HG03103 (cell line): Measurements from ENCODE around the gene SMYD2.

Experiments
- ATAC-seq: cut with Tn5 transposase; IDR thresholded peaks from one replicate; pipeline ENCODE4 v1.9.1; 2021; ENCODE audit warnings: low read depth; ENCODE audit not compliant: unreplicated experiment

Gene SMYD2

DNA sequence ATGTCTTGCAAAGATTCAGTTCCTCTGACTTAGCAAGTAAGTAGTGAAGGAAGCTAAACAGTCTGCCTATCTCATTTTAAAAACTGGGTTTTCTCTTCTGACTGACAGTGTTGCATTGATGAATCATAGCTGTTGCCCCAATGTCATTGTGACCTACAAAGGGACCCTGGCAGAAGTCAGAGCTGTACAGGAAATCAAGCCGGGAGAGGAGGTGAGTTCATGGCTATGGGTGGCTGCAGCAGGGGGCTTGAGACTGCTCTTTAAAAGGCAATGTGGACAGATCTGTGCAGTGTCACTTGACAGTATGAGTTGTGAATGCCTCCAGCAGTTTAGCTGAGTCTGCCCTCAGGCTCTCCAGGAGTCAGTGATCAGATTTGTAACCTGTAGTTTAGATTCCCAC is 46.6 kb downstream of the SMYD2 start:
- no peak for ATAC-seq

GRCh38 chr1:214328770-214329469 is 48.0 kb downstream of the SMYD2 start:
- peak; percentile 91 for ATAC-seq

DNA sequence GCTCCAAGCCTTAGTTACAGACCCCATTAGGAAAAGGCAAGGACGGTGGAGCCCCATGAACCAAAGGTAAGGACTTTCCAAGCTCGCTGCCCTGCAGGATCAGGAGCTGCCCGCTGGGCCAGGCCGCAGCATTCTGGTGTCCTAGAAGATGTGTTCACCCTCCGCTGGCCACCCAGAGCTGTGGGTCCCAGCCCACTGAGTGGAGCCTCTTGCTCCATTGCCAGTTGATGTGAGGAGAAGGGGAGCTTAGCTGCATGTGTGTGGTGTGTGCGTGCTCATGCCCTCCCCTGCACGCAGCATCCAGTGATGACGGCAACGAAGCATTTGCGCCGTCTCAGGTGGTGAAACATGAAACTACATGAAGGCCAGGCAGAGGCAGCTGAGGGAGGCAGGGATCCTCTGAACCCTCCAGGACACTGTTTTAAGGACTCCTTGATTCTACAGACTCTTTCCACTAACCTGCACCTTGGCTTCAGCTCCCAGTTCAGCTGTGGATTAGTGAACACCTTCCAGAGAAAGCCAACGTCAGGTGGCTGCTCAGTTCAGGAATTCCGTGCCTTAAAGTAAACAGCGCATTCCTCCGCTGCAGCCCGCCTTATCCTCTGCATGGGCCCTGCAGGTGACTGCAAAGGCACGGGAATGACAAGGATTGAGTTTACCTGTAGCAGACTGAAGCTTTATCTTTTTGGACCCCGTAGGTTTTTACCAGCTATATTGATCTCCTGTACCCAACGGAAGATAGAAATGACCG is 48.7 kb downstream of the SMYD2 start:
- ATAC-seq = no peak

GRCh38 chr1:214330222-214330621 is 49.3 kb downstream of the SMYD2 start:
- ATAC-seq = no peak

DNA sequence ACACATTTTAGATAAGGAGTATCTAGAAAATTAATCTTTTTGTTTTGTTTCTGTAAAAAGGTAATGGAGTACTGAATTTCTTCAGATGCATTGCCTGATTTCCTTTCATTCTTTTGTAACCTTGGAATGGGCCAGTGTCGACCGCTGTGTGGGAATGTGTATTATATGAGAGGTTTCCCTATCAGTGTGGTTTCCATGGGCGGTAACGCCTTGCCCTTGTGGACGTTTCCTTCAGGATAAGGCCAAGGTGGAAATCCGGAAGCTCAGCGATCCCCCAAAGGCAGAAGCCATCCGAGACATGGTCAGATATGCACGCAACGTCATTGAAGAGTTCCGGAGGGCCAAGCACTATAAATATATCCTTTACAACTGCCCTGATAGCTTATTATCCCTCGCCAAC is 49.8 kb downstream of the SMYD2 start:
- ATAC-seq = no peak

DNA sequence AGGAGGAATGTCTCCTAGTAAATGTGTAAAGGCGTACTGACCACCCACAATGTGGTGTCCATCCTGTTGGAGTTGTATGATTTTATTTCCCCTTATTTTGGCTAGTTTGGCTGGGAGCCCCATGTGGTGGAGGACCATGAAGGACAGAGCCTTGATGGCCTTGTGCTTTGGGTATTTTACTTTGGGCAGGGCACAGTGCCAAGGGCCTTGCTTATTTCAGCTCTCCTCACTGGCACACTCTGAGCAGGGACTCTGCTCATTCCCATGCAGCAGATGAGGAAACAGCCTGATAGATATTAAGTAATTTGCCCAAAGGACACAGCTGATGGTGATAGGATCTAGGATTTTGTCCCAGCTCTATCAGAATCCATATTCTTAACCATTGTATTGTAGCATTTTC is 50.2 kb downstream of the SMYD2 start:
- no peak for ATAC-seq

DNA sequence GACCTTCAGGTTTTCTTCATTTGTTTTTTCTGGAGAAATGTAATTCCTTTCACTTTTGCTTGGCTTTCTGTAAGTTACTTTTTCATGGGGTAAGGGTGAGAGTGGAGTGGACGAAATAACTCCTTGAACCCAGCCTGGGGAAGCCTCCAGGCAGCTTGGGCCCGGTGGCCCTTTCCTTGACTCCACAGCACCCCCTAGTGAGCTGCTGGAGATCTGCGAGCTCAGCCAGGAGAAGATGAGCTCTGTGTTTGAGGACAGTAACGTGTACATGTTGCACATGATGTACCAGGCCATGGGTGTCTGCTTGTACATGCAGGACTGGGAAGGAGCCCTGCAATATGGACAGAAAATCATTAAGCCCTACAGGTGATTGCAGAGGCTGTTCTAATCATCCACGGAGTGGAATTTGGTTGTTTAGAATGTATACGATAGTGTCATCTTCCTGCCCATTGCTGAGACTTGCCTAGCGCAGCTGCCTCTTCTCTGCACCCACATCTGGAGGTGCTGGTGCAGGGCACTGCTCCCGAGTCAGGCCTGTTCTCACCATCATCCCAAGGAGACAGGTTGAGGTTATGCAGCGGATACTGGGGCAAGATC is 51.0 kb downstream of the SMYD2 start:
- ATAC-seq = no peak

DNA sequence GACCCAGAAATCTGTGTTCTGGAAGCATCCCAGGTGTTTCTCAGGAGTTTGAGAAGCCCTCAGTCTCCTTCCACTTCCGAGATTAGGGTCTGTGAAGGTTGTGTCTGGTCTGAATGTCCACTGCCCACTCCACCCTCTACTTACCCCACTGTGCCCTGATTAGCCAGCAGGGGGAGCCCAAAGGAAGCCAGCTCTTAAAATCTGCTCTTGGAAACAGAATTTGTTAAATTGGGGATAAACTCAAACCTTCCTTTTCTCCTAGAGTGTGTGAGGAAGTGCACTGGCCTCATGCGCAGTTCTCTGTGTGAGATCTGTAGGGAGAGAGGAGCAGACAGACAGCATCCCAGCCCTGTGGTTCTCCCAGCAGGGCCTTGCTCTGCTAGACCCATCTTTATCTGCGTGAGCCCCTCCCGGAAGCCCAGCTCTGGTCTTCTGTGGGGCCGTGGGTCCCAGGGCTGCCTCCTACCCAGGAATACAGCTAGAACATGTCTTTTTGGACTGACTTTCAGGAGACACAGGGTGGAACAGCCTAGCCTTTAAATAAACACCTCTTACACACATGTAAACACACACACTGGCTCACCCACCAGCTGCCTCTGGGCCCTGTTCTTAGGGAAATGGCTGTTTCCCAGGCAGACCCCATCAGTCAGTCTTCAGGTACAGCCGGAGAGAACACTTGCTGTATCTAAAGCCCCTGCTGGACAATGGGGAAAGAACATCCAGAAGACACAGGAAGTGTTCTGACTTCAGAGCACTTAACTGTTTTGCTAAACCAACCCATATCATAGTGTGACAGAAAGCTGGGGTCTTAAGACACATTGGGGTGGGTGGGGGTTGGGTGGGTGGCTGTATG is 52.2 kb downstream of the SMYD2 start:
- ATAC-seq = peak; percentile 34

DNA sequence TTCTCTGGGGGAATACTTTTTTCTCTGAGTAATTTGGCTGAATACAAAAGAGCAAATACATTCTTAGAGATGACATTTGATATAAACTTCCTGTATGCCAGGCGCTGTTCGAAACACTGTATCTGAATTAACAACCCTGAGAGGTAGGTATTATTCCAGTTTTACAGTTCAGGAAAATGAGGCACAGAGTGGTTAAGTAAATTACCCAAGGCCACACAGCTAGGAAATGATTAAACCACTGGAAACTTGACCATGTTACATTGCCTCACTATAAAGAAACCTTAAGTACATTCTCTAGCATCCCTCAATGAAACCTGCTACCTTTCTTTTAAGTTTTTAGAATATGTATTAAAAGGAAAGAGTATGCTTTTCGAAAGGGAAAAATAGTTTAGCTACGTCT is 54.6 kb downstream of the SMYD2 start:
- ATAC-seq = no peak

GRCh38 chr1:214337015-214337414 is 56.1 kb downstream of the SMYD2 start:
- no peak for ATAC-seq

DNA sequence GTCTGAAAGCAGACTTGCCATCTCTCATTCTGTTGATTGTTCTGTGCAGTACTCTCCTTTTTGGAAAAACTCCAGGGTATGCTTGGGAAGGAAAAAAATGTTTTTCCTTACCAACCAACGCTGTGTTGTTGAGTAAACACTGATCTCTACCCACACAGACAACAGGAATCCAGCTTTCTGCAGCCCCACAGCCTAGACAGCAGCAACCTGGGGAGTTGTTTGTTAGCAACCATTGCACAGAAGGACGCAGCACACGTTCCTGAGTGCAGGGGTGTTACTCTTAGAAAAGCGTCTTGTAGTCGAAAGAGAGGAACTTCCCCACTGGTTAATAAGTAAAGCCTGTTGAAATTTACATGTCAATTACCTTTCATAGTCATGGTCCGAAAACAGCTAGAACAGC is 56.6 kb downstream of the SMYD2 start:
- no peak for ATAC-seq

DNA sequence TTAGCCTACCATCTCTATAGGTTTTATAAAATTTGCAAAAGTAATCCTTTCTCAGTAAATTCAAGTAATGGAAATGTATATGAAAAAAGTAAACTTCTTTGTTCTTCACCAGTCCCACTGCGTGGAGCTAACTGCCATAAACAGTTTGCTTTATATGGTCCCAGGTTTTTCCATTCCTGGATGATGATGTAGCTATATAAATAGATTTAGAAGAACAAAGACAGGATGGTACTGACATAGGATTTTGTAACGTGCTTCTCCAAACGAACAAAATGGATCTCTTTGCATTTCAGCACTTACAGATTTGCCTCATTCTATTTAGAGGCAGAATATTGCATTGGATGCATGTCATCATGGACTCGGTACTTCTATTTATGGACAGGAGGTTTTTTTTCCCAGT is 57.3 kb downstream of the SMYD2 start:
- no peak for ATAC-seq

DNA sequence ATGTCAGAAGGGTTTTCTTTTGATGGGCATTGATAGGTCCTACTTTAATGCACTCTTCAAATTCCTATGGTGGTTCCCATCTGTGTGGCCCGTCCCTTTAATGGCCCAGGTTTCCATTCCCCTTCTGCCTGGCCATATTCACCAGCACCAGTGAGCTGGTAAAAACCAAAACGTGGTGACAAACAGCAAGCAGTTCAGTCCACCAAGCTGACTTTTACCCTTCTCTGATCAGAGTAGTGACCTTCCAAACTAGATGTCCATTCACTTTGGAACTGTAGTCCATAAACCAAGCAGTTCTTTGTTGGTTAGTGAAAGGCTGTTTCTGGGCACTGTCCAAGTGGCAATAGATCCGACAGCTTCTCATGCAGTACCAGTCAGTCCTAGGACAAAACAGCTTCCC is 60.5 kb downstream of the SMYD2 start:
- no peak for ATAC-seq

DNA sequence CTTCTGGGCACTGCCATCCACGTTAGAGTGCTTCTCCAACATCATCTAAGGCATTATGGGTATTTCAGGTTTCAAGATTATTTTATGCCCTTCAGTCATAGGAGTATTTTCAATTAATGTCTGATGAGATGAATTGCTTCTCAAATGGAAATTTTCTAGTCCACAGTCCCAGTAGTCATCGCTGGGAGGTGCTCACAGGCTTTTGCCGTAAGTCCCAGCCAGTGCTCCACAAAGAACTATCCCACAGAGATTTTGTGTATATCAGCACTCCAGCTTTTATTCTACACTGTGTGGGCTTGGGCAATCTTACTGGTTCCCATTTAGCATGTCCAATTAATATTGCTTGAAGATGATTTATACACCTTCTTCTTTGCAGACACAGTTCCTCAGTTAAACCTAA is 61.0 kb downstream of the SMYD2 start:
- ATAC-seq = no peak

DNA sequence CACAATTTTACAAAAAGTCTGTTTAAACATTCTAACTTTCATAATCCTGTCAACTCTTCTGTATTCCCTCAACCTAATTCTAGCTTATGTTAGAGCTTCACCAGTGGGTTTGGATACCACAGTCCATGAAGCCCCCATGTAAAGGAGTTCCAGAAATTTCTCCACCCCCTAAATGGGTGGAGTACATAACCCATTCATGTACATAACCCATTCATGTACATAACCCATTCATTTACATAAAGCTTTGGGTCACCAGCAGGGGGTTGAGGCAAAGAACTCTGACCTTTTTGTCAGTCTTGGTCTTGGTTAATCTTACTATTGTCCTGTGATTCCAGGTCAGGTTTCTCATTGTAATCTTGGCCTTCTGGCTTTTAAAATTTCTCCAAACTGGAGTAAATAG is 61.6 kb downstream of the SMYD2 start:
- ATAC-seq = no peak

DNA sequence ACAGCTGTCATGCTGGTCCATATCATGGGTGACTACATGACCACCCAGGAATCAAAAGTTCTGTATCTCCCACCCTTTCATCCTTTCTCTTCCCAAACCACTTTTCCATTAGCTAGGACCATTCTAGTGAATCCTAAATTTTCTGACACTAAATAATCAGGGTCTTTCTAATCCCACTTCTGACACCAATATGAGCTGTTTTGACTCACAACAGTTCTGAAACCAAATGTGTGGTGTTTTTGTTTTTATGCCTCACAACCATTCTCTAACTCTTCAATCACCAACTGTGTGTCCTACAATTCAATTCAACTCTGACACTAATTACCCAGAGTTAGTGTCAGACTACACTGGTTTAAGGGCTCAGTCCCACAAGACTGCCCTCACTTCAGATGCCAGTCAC is 63.9 kb downstream of the SMYD2 start:
- no peak for ATAC-seq

- ATAC-seq = no peak
Measured at GRCh38 chr1:214349008-214349407, 68.0 kb downstream of the SMYD2 start.

GRCh38 chr1:214349781-214350180 is 68.8 kb downstream of the SMYD2 start:
- no peak for ATAC-seq

DNA sequence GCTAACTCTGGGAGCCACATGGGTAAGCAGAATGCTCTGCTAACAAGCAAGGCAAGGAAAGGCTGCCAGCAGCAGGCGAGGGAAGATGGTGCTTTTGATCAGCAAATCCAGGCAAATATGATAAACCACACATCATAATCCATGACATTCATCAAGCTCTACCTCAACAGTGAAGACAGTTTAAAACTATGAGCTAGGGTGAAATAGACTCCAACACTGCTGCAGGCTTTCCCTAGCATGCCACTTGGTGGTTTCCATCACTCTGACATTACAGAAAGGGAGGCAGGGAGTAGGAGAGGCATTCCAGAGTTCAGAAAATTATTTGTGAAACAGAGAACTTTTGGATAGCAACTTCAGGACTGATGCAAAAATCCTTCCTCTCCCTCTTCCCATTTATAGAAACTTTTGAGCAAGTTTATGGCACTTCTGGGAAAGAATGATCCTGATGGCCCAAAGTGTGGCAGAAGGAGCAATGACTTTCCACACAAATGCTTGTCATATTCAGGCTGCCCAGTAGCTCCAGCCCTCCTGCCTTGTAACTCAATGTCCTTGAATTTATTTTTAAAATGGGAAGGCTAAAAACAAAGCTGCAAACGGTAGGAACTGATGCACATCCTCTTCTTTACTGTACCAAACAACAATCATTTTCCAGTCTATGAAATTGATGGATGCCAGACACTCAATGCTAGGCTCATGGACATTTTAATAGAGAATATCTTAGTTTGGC is 70.8 kb downstream of the SMYD2 start:
- ATAC-seq = no peak

- no peak for ATAC-seq
Measured at GRCh38 chr1:214352838-214353237, 71.9 kb downstream of the SMYD2 start.
